ENCODE data around the gene SPATA32.

The SPATA32 gene

DNA sequence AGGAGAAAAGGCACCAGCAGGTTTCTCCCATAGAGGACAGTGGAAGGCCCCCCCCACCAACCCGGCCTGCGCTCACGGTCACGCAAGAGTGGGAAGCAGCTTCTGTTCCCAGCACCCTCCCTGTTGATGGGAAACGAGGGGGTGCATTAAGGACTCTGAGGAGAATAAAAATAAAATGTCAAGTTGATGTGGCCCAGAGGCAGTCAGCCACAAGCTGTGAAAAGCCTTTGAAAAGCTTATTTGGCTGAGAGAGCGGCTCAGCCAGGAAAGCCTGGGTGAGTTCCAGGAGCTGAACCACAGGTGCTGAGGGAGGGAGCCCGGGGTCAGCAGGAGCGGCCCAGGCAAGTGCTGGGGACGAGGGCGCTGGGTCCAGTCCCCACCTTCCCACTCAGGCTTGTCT is 26.9 kb upstream of the SPATA32 start:
- no peak for DNase-seq (ENCODE audit: low spot score in 2 of 2)
- Histone ChIP-seq H3K9me3 (no peaks in the 10 kb centered on the region), H3K4me3 (no peak overlapping the region), H3K36me3 (replicated peaks) (peaks cover 12% of the 10 kb centered on the region), H3K27me3 (ENCODE audit: low read depth) (no peaks in the 10 kb centered on the region), H3K4me1 (no peaks in the 10 kb centered on the region)
- in situ Hi-C loops (cut with MboI; ENCODE audit: low sequenced_read_pairs): loop anchor here (5.0 kb wide), 1 partner anchor 48 kb away; no protein-coding TSS in a partner anchor

DNA sequence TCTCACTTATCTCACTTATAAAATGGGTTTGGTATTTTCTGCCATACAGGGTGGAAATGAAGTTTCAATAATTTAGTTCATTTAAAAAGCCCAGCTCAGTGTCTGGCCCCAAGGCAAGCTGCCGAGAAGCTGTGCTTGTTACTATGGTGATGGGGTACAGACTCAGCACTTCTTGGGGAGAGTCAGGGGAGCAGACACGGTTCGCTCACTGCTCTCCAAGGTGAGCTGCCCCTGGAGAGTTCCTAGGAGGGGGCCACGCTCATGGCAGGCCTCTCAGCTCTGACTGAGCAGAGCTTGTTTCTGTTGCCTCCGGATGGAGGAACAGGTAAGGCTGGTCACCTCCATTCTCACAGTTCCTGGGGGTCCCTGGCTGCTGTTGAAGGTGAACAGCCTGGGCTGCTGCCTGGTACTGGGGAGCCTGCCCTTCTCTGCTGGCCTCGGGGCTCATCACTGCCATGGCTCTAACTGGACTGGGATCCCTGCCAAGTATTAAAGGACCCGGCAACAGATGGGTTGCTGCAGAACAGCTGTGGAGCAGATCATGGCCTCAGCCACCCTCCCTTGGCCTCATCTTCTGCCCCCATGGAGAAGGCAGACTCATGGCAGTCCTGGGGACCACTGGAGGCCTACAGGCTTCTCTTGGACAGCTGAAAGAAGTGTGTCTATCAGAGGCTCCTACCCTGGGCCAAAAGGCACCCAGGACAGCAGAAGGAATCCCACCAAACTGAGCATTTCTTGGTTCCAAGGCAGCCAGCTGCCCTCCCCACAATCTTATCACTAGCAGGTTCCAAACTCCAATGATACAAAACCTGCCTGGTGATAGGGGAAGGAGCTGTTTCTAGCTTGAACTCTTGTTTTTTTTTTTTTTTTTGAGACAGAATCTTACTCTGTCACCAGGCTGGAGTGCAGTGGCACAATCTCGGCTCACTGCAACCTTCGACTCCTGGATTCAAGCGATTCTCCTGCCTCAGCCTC is 25.9 kb upstream of the SPATA32 start:
- no peak for DNase-seq (ENCODE audit: low spot score in 2 of 2)

DNA sequence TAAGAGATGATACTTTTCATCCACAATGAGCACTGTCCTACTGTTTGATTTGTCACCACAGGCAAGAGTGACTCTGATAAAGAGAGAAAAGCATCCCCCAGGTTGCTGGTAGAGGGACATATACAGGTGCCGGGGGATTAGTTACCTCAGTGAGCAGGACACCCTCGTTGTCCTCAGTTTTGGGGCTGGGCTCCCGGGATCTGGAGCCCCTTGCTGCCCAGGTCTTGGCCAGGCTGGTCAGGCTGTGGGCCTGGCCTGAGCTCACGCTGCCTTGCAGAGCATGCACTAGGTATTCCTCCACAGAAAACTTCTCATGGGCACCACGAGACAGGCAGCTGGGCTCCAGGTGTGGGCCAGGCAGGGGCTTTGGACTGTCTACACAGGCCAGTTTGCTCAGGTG is 24.4 kb upstream of the SPATA32 start:
- no peaks in the 10 kb centered on the region for H3K27me3 ChIP-seq (ENCODE audit: low read depth)
- H3K36me3 ChIP-seq (replicated peaks): peaks cover 14% of the 10 kb centered on the region
- in situ Hi-C loops (cut with MboI; ENCODE audit: low sequenced_read_pairs): loop anchor here (5.0 kb wide), 1 partner anchor 51 kb away; no protein-coding TSS in a partner anchor
- DNase-seq (ENCODE audit: low spot score in 2 of 2): no peak
- H3K9me3 ChIP-seq: no peaks in the 10 kb centered on the region
- H3K4me1 ChIP-seq: no peaks in the 10 kb centered on the region
- no peak overlapping the region for H3K4me3 ChIP-seq

More for the DNA sequence above, 25.9 kb upstream of the SPATA32 start:
- no peaks in the 10 kb centered on the region for H3K9me3 ChIP-seq
- in situ Hi-C loops (cut with MboI; ENCODE audit: low sequenced_read_pairs): loop anchor here (5.0 kb wide), 1 partner anchor 49 kb away; no protein-coding TSS in a partner anchor
- H3K4me1 ChIP-seq: no peaks in the 10 kb centered on the region
- no peak overlapping the region for H3K4me3 ChIP-seq
- H3K36me3 ChIP-seq (replicated peaks): peaks cover 14% of the 10 kb centered on the region
- no peaks in the 10 kb centered on the region for H3K27me3 ChIP-seq (ENCODE audit: low read depth)

DNA sequence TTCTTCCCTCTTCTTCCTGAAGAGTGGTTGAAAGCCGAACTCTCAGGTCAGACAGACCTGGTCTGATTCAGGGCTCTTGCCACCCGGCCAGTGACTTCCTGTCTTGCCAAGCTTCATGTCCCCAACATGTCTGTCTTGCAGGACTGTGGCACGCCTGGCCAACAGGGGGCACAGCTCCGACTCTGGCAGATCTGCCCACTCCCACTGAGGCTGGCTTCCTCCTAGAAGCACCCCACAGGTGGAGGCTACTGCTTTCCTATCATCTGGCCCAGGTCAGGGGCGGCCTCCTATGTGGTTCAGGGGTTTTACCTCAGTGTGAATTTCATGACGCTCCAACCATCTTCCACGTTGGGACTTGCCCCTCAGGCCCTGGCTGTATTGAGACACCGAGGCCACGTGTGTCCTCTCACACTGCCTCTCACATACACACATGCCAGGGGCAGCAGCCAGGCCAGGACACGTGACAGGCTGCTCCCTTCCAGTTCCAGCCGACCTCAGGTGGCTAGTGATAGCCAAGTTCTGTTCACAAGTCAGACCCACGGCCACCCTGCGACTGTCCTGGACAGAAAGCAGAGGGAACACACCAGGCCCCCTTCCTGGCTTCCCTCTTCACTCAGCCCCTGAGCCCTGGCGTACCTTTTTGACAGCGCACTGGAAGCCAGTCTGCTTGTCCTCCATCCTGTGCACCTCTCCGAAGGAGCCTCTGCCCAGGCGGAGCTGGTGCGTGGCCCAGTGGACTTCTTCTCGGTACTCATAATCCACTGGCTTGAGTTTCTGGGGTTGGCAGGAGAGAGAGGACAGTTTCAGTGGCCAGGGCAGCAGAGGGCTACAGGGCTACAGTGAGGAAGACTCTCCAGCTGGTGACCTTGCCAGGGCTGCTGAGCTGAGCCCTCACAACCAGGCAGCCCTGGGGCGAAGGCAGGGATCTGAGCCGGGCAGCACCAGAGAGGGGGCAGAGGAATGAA is 22.6 kb upstream of the SPATA32 start:
- DNase-seq (ENCODE audit: low spot score in 2 of 2): peak in 1 of 2 experiments; percentile 38
- peaks cover 14% of the 10 kb centered on the region for H3K36me3 ChIP-seq (replicated peaks)
- H3K9me3 ChIP-seq: no peaks in the 10 kb centered on the region
- no peaks in the 10 kb centered on the region for H3K27me3 ChIP-seq (ENCODE audit: low read depth)
- in situ Hi-C loops (cut with MboI; ENCODE audit: low sequenced_read_pairs): loop anchor here (5.0 kb wide), 2 partner anchors 53 to 93 kb away; no protein-coding TSS in a partner anchor
- no peak overlapping the region for H3K4me3 ChIP-seq
- H3K4me1 ChIP-seq: no peaks in the 10 kb centered on the region

- H3K36me3 ChIP-seq (replicated peaks): peaks cover 14% of the 10 kb centered on the region
Measured at GRCh38 chr17:45283711-45284110, 21.8 kb upstream of the SPATA32 start.

DNA sequence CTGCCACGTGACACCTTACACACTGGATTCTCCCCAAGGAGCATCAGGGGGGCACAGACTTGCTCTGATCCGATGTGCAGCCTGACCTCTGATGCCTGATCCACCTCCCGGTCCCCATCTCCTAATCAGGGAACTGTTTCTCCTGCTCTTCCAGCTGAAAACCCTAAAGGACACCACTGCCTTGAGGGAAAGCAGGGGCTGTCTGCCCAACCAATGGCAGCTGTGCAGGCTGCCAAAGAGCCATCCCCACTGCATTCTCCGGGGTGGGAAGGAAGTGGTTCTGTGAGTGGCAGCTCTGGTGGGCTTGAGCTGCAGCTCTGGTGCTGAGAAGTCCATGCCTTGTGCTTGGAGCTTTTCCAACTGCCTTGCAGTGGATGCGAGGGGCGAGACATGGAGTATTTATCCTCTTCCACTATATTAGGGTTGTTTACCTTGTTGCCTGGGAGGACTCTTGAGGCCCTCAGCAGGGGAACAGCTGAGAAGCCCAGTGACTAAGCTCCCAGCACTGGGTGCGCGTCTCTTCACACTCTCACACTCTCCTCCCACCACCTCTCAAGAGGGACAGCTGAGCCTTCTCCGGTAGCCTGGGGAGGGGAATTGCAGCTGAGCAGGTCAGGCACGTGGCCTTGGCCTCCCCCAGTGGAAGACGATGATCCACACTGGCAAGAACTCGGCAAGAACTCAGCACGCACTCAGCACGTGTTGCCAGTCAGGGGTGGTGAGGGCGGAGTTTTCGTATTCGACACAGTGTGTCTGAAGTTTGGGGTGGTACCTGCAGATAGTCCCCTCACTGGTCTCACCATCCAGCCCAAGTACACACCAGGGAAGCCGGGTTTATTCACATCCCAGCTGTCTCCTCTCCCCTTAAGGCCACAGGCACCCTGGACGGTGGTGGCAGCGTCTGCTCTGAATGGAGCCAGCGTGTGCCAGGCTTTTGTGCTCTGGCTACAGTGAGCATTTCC is 21.1 kb upstream of the SPATA32 start:
- Histone ChIP-seq H3K36me3 (replicated peaks) (peaks cover 14% of the 10 kb centered on the region), H3K9me3 (no peaks in the 10 kb centered on the region), H3K4me3 (no peak overlapping the region), H3K4me1 (no peaks in the 10 kb centered on the region), H3K27me3 (ENCODE audit: low read depth) (no peaks in the 10 kb centered on the region)
- DNase-seq (ENCODE audit: low spot score in 2 of 2): no peak
- in situ Hi-C loops (cut with MboI; ENCODE audit: low sequenced_read_pairs): loop anchor here (5.0 kb wide), 1 partner anchor 94 kb away; no protein-coding TSS in a partner anchor

More at GRCh38 chr17:45283711-45284110, 21.8 kb upstream of the SPATA32 start:
- no peaks in the 10 kb centered on the region for H3K27me3 ChIP-seq (ENCODE audit: low read depth)
- in situ Hi-C loops (cut with MboI; ENCODE audit: low sequenced_read_pairs): loop anchor here (5.0 kb wide), 1 partner anchor 94 kb away; no protein-coding TSS in a partner anchor
- no peaks in the 10 kb centered on the region for H3K4me1 ChIP-seq
- no peak for DNase-seq (ENCODE audit: low spot score in 2 of 2)
- no peak overlapping the region for H3K4me3 ChIP-seq
- H3K9me3 ChIP-seq: no peaks in the 10 kb centered on the region

GRCh38 chr17:45279898-45280297 is 18.0 kb upstream of the SPATA32 start:
- Histone ChIP-seq H3K27me3 (ENCODE audit: low read depth) (no peaks in the 10 kb centered on the region), H3K9me3 (no peaks in the 10 kb centered on the region), H3K36me3 (replicated peaks) (peaks cover 8% of the 10 kb centered on the region), H3K4me3 (no peak overlapping the region), H3K4me1 (no peaks in the 10 kb centered on the region)
- DNase-seq (ENCODE audit: low spot score in 2 of 2): no peak
- in situ Hi-C loops (cut with MboI; ENCODE audit: low sequenced_read_pairs): loop anchor here (5.0 to 10.0 kb wide), 2 partner anchors 65 to 97 kb away; no protein-coding TSS in a partner anchor

GRCh38 chr17:45277992-45278391 is 16.1 kb upstream of the SPATA32 start:
- no peak overlapping the region for H3K4me3 ChIP-seq

GRCh38 chr17:45277216-45277849 is 15.4 kb upstream of the SPATA32 start:
- Histone ChIP-seq H3K4me1 (no peaks in the 10 kb centered on the region), H3K27me3 (ENCODE audit: low read depth) (no peaks in the 10 kb centered on the region), H3K4me3 (no peak overlapping the region), H3K9me3 (no peaks in the 10 kb centered on the region), H3K36me3 (replicated peaks) (no peaks in the 10 kb centered on the region)
- in situ Hi-C loops (cut with MboI; ENCODE audit: low sequenced_read_pairs): loop anchor here (10.0 kb wide), 1 partner anchor 63 kb away; no protein-coding TSS in a partner anchor
- peak; percentile 69 to 92 for DNase-seq (ENCODE audit: low spot score in 2 of 2)

More at GRCh38 chr17:45277992-45278391, 16.1 kb upstream of the SPATA32 start:
- H3K36me3 ChIP-seq (replicated peaks): no peaks in the 10 kb centered on the region
- no peaks in the 10 kb centered on the region for H3K27me3 ChIP-seq (ENCODE audit: low read depth)
- H3K9me3 ChIP-seq: no peaks in the 10 kb centered on the region
- no peak for DNase-seq (ENCODE audit: low spot score in 2 of 2)
- in situ Hi-C loops (cut with MboI; ENCODE audit: low sequenced_read_pairs): loop anchor here (10.0 kb wide), 1 partner anchor 63 kb away; no protein-coding TSS in a partner anchor
- H3K4me1 ChIP-seq: no peaks in the 10 kb centered on the region

DNA sequence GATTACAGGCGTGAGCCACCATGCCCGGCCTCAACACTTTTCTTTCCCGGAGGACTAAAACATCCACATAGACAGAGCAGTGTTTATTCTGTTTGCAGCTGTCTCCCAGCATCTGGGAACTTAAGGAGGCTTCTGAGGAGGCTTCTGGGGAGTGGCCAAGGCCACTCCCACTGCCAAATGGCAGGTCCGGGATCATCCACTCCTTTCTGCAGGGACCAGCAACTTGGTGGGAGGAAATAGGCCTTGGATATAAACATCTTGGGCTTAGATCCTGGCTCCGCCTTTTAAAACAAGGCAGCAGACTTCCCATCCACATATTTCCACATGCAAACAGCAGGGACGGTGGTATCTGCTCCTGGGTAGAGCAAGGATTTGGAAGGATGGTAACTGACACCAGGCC is 14.1 kb upstream of the SPATA32 start:
- DNase-seq (ENCODE audit: low spot score in 2 of 2): no peak
- H3K9me3 ChIP-seq: no peaks in the 10 kb centered on the region
- no peaks in the 10 kb centered on the region for H3K4me1 ChIP-seq
- H3K36me3 ChIP-seq (replicated peaks): no peaks in the 10 kb centered on the region
- in situ Hi-C loops (cut with MboI; ENCODE audit: low sequenced_read_pairs): loop anchor here (10.0 kb wide), 1 partner anchor 61 kb away; no protein-coding TSS in a partner anchor
- H3K4me3 ChIP-seq: no peak overlapping the region
- H3K27me3 ChIP-seq (ENCODE audit: low read depth): no peaks in the 10 kb centered on the region

- Histone ChIP-seq H3K36me3 (replicated peaks) (peaks cover 3% of the 10 kb centered on the region), H3K9me3 (no peaks in the 10 kb centered on the region), H3K27me3 (ENCODE audit: low read depth) (no peaks in the 10 kb centered on the region), H3K4me3 (no peak overlapping the region), H3K4me1 (no peaks in the 10 kb centered on the region)
- no peak for DNase-seq (ENCODE audit: low spot score in 2 of 2)
- in situ Hi-C loops (cut with MboI; ENCODE audit: low sequenced_read_pairs): loop anchor here (10.0 kb wide), 1 partner anchor 59 kb away; no protein-coding TSS in a partner anchor
Measured at GRCh38 chr17:45274033-45274432, 12.1 kb upstream of the SPATA32 start.

GRCh38 chr17:45273551-45273957 is 11.7 kb upstream of the SPATA32 start:
- no peak for DNase-seq (ENCODE audit: low spot score in 2 of 2)
- in situ Hi-C loops (cut with MboI; ENCODE audit: low sequenced_read_pairs): loop anchor here (10.0 kb wide), 1 partner anchor 59 kb away; no protein-coding TSS in a partner anchor
- Histone ChIP-seq H3K36me3 (replicated peaks) (peaks cover 3% of the 10 kb centered on the region), H3K27me3 (ENCODE audit: low read depth) (no peaks in the 10 kb centered on the region), H3K9me3 (no peaks in the 10 kb centered on the region), H3K4me3 (no peak overlapping the region), H3K4me1 (no peaks in the 10 kb centered on the region)
